ENCODE data around the gene KDM5B.

GRCh38 chr1:202850593-202851362 lies 42.6 kb upstream of the KDM5B start:
- no peak for TF ChIP-seq EZH2 (IDR thresholded peaks at IDR 0.05; ENCODE audit: low read depth, unreplicated experiment)
- no peak for TF ChIP-seq POLR2AphosphoS5 (IDR thresholded peaks at IDR 0.05; ENCODE audit: low read depth)
- no peak for TF ChIP-seq CTCF (conservative IDR thresholded peaks at IDR 0.05; ENCODE audit: low read depth in 2 of 2)
